Gastrocnemius medialis (tissue), 4 donors: ENCODE results near the gene ACKR1. TPM values are rescaled to one million over a fixed set of nuclear protein-coding genes. Genes with fewer than 3 reads are reported as not detected.

Experiments
- ATAC-seq, 2 donors: fragments of 150-250 bp; one replicate each; pipeline ENCODE4 v1.9.1; 2016
- DNase-seq, 2 donors: peaks; one replicate each; pipeline ENCODE4 v3.0.0-alpha.2; 2019
- H3K27ac ChIP-seq, 4 donors: fragments of 200-600 bp; sonication (generic); 1 replicate in 1 of 4; 2 replicates in 3 of 4; pipeline ENCODE4 v1.5.1; 2016 to 2018; ENCODE audit warnings: mild to moderate bottlenecking in 2 of 4, moderate library complexity in 1 of 4
- H3K27me3 ChIP-seq, 3 donors: fragments of 200-600 bp; sonication (generic) in 2 of 3; 1 replicate in 1 of 3; 2 replicates in 2 of 3; pipeline versions ENCODE4 v1.5.1 to v1.6.0; 2016 to 2019; ENCODE audit warnings: mild to moderate bottlenecking in 1 of 3, moderate library complexity in 1 of 3
- H3K36me3 ChIP-seq, 2 donors: fragments of 200-600 bp; sonication (generic) in 1 of 2; one replicate each; pipeline ENCODE4 v1.5.1; 2017 to 2018
- H3K4me1 ChIP-seq, 2 donors: fragments of 200-600 bp; sonication (generic) in 1 of 2; one replicate each; pipeline ENCODE4 v1.5.1; 2016 to 2017; ENCODE audit warnings: mild to moderate bottlenecking in 2 of 2
- H3K4me3 ChIP-seq, 4 donors: fragments of 200-600 bp; sonication (generic) in 3 of 4; 1 replicate in 1 of 4; 2 replicates in 3 of 4; pipeline ENCODE4 v1.5.1; 2016 to 2019; ENCODE audit warnings: mild to moderate bottlenecking in 2 of 4
- H3K9me3 ChIP-seq, 3 donors: fragments of 200-600 bp; sonication (generic) in 2 of 3; 1 replicate in 1 of 3; 2 replicates in 2 of 3; pipeline ENCODE4 v1.5.1; 2016 to 2019
- CTCF ChIP-seq, 5 experiments: fragments of 450-650 bp in 3 of 5; fragments of 200-600 bp in 2 of 5; sonication (generic) in 2 of 5; IDR thresholded peaks in 4 of 5; conservative IDR thresholded peaks in 1 of 5; 1 replicate in 4 of 5; 2 replicates in 1 of 5; pipeline ENCODE4 v1.5.1; 2016 to 2019; ENCODE audit warnings: antibody characterized with exemption in 5 of 5, mild to moderate bottlenecking in 3 of 5, moderate library complexity in 3 of 5
- POLR2A ChIP-seq, 2 donors: fragments of 450-650 bp; IDR thresholded peaks; one replicate each; pipeline ENCODE4 v1.6.1; 2017; ENCODE audit warnings: antibody characterized with exemption in 2 of 2, mild to moderate bottlenecking in 2 of 2, moderate library complexity in 2 of 2
- in situ Hi-C, 4 donors: fragments of 200-750 bp; cut with MboI; loops; one replicate each; pipeline versions ENCODE4 v1.15.0 to v1.8.0; 2017; ENCODE audit warnings: low sequenced_read_pairs in 4 of 4
- intact Hi-C: fragments of 100-400 bp; cut with DNase I; formaldehyde crosslinking; loops from one replicate; pipeline ENCODE4 v1.15.1; 2023; ENCODE audit warnings: low total_unique reads
- total RNA-seq, 4 donors: library from RNA; depleted of rRNA; stranded (reverse); fragments of >200 nt; gene quantifications; one replicate each; pipeline versions ENCODE4 v1.1.0 to v1.2.3, GENCODE V29; 2016

ACKR1 gene
- total RNA-seq, 4 donors from 2014 or later: 10.1 to 34.8 (median 21.8) TPM

- no peaks in the 10 kb centered on the region for H3K36me3 ChIP-seq
- no peaks in the 10 kb centered on the region for H3K9me3 ChIP-seq
- DNase-seq (peak in 1 of 2 donors; percentile 21), ATAC-seq (peak; percentile 55 to 58)
- H3K4me1 ChIP-seq: peaks cover 0 to 5% of the 10 kb centered on the region in 2 donors
- H3K27me3 ChIP-seq: peaks cover 10 to 17% (median 17%) of the 10 kb centered on the region in 3 donors
- no peak overlapping the region for H3K27ac ChIP-seq
- H3K4me3 ChIP-seq: peak overlapping the region; percentile 13 to 37 (median 33)
- in situ Hi-C loops (no loop called here), intact Hi-C loops (no loop called here)
- TF ChIP-seq CTCF (IDR thresholded peaks at IDR 0.05 in 4 of 5, conservative IDR thresholded peaks at IDR 0.05 in 1 of 5) (no peak), POLR2A (IDR thresholded peaks at IDR 0.05) (no peak)
Measured at GRCh38 chr1:159188375-159188788, 16.3 kb upstream of the ACKR1 start.

GRCh38 chr1:159190441-159190840, 14.2 kb upstream of the ACKR1 start:
- intact Hi-C loops: no loop called here
- in situ Hi-C loops: no loop called here
- Histone ChIP-seq H3K4me1 (peaks cover 0 to 5% of the 10 kb centered on the region in 2 donors), H3K27me3 (peaks cover 10 to 17% (median 17%) of the 10 kb centered on the region in 3 donors), H3K27ac (no peak overlapping the region), H3K4me3 (no peak overlapping the region), H3K9me3 (no peaks in the 10 kb centered on the region), H3K36me3 (no peaks in the 10 kb centered on the region)
- ATAC-seq (no peak), DNase-seq (no peak)
- TF ChIP-seq CTCF (IDR thresholded peaks at IDR 0.05 in 4 of 5, conservative IDR thresholded peaks at IDR 0.05 in 1 of 5) (no peak), POLR2A (IDR thresholded peaks at IDR 0.05) (no peak)

DNA sequence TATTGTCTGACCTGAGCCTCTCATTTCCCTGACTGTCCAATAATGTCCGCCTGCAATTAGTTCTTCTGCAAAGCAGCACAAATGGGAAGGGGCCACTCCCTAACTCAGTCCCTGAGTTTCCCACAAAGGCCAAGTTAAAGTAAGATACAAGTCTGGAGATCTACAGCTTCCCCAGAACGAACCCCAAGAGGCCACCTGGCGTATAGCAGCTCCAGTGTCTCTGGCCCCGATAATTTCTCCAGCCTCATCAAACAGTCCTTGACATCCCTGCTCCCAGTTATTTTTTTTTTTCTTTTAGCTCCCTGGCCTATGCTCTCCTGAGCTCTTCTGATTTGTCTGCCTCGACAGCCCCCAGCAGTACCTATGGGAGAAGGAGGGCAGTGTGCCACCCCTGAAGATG, 8.1 kb upstream of the ACKR1 start:
- in situ Hi-C loops: loop anchor here in 1 of 4 donors (5.0 kb wide), 1 partner anchor 34 kb away; no protein-coding TSS in a partner anchor
- ATAC-seq (no peak), DNase-seq (no peak)
- no peak for TF ChIP-seq POLR2A (IDR thresholded peaks at IDR 0.05)
- no peak for TF ChIP-seq CTCF (IDR thresholded peaks at IDR 0.05 in 4 of 5, conservative IDR thresholded peaks at IDR 0.05 in 1 of 5)
- Histone ChIP-seq H3K9me3 (no peaks in the 10 kb centered on the region), H3K27me3 (no peaks in the 10 kb centered on the region), H3K4me3 (no peak overlapping the region), H3K4me1 (no peaks in the 10 kb centered on the region), H3K36me3 (no peaks in the 10 kb centered on the region), H3K27ac (no peak overlapping the region)
- intact Hi-C loops: no loop called here

GRCh38 chr1:159197561-159198557, 6.8 kb upstream of the ACKR1 start:
- H3K27ac ChIP-seq: no peak overlapping the region
- H3K36me3 ChIP-seq: no peaks in the 10 kb centered on the region
- no peaks in the 10 kb centered on the region for H3K9me3 ChIP-seq
- H3K4me1 ChIP-seq: no peaks in the 10 kb centered on the region
- ATAC-seq (peak; percentile 78 to 81), DNase-seq (peak; percentile 24 to 55)
- TF ChIP-seq POLR2A (IDR thresholded peaks at IDR 0.05) (no peak), CTCF (IDR thresholded peaks at IDR 0.05 in 4 of 5, conservative IDR thresholded peaks at IDR 0.05 in 1 of 5) (peak; percentile 67 to 79 (median 74))
- no peak overlapping the region for H3K4me3 ChIP-seq
- in situ Hi-C loops (loop anchor here in 1 of 4 donors (5.0 kb wide), 1 partner anchor 36 kb away; no protein-coding TSS in a partner anchor), intact Hi-C loops (loop anchor here (1.0 kb wide), 1 partner anchor 37 kb away; no protein-coding TSS in a partner anchor)
- H3K27me3 ChIP-seq: no peaks in the 10 kb centered on the region
